Lower leg skin (tissue), 3 donors: Measurements from ENCODE around the gene BICC1.

Source experiments
- POLR2A ChIP-seq, 2 donors: fragments of 450-650 bp; IDR thresholded peaks; one replicate each; pipeline ENCODE4 v1.6.1; 2016 to 2017; ENCODE audit warnings: antibody characterized with exemption in 2 of 2, mild to moderate bottlenecking in 1 of 2, moderate library complexity in 1 of 2
- TF ChIP-seq, protein P1 (sequence below), 3 donors: fragments of 450-650 bp; IDR thresholded peaks; one replicate each; pipeline ENCODE4 v1.5.1; 2016; ENCODE audit warnings: antibody characterized with exemption in 3 of 3, mild to moderate bottlenecking in 3 of 3, moderate library complexity in 2 of 3

DNA sequence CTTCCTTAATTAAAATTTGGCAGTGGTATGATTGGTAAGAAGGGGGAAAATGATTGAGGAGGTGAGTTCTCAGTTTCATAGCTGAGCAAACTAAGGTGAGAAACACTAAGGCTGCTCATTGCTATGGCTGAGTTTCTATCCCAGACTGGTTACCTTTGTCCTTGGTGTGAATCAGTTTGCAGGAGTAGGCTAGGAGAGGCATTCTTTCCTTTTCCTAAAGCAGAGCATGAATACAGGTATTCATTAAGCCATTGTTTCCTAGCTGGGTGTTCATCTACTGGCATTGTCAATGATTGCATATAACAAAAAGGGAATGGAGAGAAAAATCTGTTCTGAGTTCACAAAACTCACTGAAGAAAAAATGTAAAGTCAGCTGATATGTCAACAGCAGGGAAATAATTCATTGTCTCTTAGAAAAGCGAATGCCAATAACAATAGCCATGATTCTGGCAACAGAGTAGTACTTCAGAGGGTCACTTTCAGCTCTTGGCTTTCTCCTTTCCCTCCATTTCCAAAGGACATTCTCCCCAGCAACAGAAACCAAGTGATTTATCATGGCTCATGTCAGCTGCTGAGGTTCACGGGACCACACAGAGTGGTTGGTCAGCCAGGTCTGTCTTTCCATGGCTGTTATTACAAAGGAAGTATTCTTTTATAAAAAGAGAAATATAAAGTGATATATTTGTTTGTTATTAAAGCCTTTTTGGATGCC is 234.0 kb downstream of the BICC1 start:
- no peak for TF ChIP-seq POLR2A (IDR thresholded peaks at IDR 0.05)
- TF ChIP-seq, protein P1, sequence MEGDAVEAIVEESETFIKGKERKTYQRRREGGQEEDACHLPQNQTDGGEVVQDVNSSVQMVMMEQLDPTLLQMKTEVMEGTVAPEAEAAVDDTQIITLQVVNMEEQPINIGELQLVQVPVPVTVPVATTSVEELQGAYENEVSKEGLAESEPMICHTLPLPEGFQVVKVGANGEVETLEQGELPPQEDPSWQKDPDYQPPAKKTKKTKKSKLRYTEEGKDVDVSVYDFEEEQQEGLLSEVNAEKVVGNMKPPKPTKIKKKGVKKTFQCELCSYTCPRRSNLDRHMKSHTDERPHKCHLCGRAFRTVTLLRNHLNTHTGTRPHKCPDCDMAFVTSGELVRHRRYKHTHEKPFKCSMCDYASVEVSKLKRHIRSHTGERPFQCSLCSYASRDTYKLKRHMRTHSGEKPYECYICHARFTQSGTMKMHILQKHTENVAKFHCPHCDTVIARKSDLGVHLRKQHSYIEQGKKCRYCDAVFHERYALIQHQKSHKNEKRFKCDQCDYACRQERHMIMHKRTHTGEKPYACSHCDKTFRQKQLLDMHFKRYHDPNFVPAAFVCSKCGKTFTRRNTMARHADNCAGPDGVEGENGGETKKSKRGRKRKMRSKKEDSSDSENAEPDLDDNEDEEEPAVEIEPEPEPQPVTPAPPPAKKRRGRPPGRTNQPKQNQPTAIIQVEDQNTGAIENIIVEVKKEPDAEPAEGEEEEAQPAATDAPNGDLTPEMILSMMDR (IDR thresholded peaks at IDR 0.05): no peak
